H1 (cell line): ENCODE measurements around the gene EVX2.

Source experiments
- EP300 ChIP-seq, 2 experiments: IDR thresholded peaks; 1 replicate in 1 of 2; 2 replicates in 1 of 2; pipeline ENCODE4 v1.6.1; 2011 to 2012; ENCODE audit warnings: low read depth in 2 of 2, low read length in 2 of 2, mild to moderate bottlenecking in 2 of 2, borderline replicate concordance in 1 of 2, inconsistent platforms in 1 of 2, moderate library complexity in 1 of 2
- EZH2 ChIP-seq: fragments of 200-600 bp; sonication (generic); IDR thresholded peaks from 2 replicates; pipeline ENCODE4 v1.7.1; 2012; ENCODE audit warnings: low read depth, mild to moderate bottlenecking, moderate library complexity, low read length, inconsistent platforms; ENCODE audit not compliant: severe bottlenecking
- GTF2F1 ChIP-seq: IDR thresholded peaks from 2 replicates; pipeline ENCODE4 v1.6.1; 2012; ENCODE audit warnings: low read depth, low read length, improper control_type of control experiment, borderline replicate concordance
- HDAC6 ChIP-seq: IDR thresholded peaks from one replicate; pipeline ENCODE4 v1.7.1; 2012; ENCODE audit warnings: low read depth, mild to moderate bottlenecking, inconsistent platforms, low read length, moderate library complexity
- JUN ChIP-seq: IDR thresholded peaks from 2 replicates; pipeline ENCODE4 v1.6.1; 2011; ENCODE audit warnings: low read depth, mild to moderate bottlenecking, improper control_type of control experiment, low read length
- MAFK ChIP-seq: IDR thresholded peaks from 2 replicates; pipeline ENCODE4 v1.6.1; 2012; ENCODE audit warnings: low read depth, mild to moderate bottlenecking, improper control_type of control experiment, low read length
- POLR2A ChIP-seq, 2 experiments: IDR thresholded peaks; 1 replicate in 1 of 2; 2 replicates in 1 of 2; pipeline ENCODE4 v1.6.1; 2011; ENCODE audit warnings: low read depth in 2 of 2, low read length in 2 of 2, mild to moderate bottlenecking in 2 of 2; ENCODE audit errors: control extremely low read depth in 1 of 2
- SIRT6 ChIP-seq: IDR thresholded peaks from one replicate; pipeline ENCODE4 v1.7.1; 2012; ENCODE audit warnings: low read length, inconsistent platforms
- SP1 ChIP-seq: IDR thresholded peaks from 2 replicates; pipeline ENCODE4 v1.6.1; 2011; ENCODE audit warnings: low read depth, low read length
- SRF ChIP-seq: IDR thresholded peaks from 2 replicates; pipeline ENCODE4 v1.6.1; 2011; ENCODE audit warnings: mild to moderate bottlenecking, low read depth, low read length, moderate library complexity
- TBP ChIP-seq: IDR thresholded peaks from 2 replicates; pipeline ENCODE4 v1.6.1; 2011; ENCODE audit warnings: low read depth, low read length, improper control_type of control experiment
- TCF12 ChIP-seq: IDR thresholded peaks from 2 replicates; pipeline ENCODE4 v1.6.1; 2011; ENCODE audit warnings: low read depth, mild to moderate bottlenecking, low read length
- TF ChIP-seq, protein P1 (sequence below), 3 experiments: IDR thresholded peaks; 1 replicate in 2 of 3; 2 replicates in 1 of 3; pipeline versions ENCODE4 v1.5.1 to v1.6.1; 2011; ENCODE audit warnings: low read length in 3 of 3, mild to moderate bottlenecking in 3 of 3, inconsistent platforms in 2 of 3, low read depth in 1 of 3, moderate library complexity in 1 of 3; ENCODE audit not compliant: insufficient read depth in 1 of 3; ENCODE audit errors: control extremely low read depth in 1 of 3
- TF ChIP-seq, protein P2 (sequence below): IDR thresholded peaks from 2 replicates; pipeline ENCODE4 v1.6.1; 2012; ENCODE audit warnings: inconsistent platforms

DNA sequence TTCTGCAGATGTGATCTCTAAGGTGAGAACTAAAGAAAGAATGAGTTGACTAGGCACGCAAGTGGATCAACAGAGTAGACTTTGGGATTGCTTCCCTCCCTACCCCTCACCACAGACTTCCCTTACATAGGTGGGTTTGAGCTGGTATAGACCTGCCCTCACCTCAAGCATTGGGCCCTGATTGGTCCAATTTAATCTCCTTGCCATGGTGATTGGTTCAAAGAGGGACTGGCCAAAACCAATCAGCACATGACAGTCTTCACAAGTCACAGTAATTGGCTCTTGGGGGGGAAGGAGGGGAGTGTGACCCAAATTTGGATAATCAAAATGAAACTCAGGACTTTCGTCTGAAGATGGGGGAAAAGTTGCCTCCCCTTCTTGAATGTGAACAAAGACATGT lies 45.1 kb downstream of the EVX2 start:
- TF ChIP-seq POLR2A (IDR thresholded peaks at IDR 0.05; ENCODE audit: control extremely low read depth in 1 of 2, low read depth in 2 of 2, low read length in 2 of 2) (no peak), JUN (no peak), SRF (no peak), TCF12 (no peak), EP300 (IDR thresholded peaks at IDR 0.05; ENCODE audit: borderline replicate concordance in 1 of 2, low read depth in 2 of 2, low read length in 2 of 2) (no peak), SP1 (peak; percentile 82), EZH2 (no peak), SIRT6 (no peak), MAFK (no peak), TBP (no peak), HDAC6 (no peak), GTF2F1 (no peak)
- TF ChIP-seq, protein P1, sequence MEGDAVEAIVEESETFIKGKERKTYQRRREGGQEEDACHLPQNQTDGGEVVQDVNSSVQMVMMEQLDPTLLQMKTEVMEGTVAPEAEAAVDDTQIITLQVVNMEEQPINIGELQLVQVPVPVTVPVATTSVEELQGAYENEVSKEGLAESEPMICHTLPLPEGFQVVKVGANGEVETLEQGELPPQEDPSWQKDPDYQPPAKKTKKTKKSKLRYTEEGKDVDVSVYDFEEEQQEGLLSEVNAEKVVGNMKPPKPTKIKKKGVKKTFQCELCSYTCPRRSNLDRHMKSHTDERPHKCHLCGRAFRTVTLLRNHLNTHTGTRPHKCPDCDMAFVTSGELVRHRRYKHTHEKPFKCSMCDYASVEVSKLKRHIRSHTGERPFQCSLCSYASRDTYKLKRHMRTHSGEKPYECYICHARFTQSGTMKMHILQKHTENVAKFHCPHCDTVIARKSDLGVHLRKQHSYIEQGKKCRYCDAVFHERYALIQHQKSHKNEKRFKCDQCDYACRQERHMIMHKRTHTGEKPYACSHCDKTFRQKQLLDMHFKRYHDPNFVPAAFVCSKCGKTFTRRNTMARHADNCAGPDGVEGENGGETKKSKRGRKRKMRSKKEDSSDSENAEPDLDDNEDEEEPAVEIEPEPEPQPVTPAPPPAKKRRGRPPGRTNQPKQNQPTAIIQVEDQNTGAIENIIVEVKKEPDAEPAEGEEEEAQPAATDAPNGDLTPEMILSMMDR (IDR thresholded peaks at IDR 0.05; ENCODE audit: control extremely low read depth in 1 of 3, insufficient read depth in 1 of 3, low read depth in 1 of 3, low read length in 3 of 3), result no peak
- TF ChIP-seq, protein P2, sequence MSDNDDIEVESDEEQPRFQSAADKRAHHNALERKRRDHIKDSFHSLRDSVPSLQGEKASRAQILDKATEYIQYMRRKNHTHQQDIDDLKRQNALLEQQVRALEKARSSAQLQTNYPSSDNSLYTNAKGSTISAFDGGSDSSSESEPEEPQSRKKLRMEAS, result no peak
